Measurements from ENCODE around the gene VPS35L.
"Not testable (repeated sequence)": the region's sequence is repeated elsewhere in the genome, so short reads cannot be mapped to it uniquely, and the experiment has no call there.

Gene VPS35L

DNA sequence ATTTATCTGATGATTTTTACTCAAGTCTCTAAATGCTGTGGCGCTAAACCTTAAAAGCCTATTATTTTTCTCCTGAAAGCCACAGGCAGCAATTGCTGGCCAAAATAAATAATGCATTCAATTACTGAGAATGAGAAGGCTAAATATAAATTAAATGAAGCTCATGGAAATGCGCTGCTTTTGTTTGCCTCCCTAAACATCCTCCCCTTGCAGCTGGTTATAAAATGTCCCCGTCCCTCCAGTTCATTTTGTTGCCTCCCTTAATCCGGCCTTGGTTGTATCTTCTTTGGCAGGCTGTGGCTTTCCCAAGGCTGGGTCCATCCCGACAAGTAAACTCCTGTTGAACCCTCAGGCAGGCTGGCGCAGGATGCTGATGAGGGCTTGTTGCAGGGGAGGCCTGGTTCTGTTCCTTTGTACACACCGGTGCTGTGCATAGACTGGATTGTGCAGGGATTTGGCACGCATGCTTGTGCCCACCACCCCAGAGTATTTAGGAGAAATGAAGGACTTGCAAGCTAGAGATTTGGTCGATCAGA is 99.8 kb downstream of the VPS35L start:
- no peak for DNase-seq (ENCODE audit: low spot score)

DNA sequence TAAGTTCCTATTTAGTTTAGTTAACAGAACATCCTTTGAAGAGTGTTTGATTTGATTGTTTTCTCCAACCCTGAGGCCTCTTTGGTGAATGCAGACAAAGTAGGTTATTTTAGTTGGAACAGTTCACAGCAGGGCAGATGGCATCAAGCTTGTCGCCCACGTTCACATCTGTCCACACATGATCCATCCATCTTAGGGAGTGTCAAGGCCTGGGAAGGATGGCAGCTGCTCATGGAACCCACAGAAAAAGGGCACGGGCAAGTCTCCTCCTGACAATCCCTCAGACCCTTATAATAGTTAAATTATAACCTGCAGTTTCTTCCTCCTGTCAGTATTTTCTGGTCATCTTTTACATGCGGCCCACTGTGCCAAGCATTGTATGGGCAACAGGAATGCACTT is 102.3 kb downstream of the VPS35L start:
- DNase-seq (ENCODE audit: low spot score): no peak

DNA sequence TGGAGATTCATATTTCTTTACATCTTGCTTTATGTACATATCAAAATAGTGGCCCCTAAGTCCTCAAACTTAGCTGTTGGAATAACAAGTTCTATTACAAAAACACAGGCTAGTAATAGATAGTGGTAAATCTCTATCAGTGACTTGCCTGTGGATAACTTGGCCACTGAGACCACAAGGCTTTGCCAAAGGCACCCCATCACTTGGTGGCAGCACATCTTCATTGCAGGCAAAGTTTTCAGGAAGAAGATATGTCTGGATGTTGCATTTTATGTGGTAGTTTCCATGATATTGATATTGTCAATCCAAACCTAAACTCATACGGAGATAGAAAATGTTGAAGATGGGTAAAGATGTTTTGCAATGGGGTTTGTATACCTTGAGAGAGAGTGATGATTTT is 104.1 kb downstream of the VPS35L start:
- no peak for DNase-seq (ENCODE audit: low spot score)

DNA sequence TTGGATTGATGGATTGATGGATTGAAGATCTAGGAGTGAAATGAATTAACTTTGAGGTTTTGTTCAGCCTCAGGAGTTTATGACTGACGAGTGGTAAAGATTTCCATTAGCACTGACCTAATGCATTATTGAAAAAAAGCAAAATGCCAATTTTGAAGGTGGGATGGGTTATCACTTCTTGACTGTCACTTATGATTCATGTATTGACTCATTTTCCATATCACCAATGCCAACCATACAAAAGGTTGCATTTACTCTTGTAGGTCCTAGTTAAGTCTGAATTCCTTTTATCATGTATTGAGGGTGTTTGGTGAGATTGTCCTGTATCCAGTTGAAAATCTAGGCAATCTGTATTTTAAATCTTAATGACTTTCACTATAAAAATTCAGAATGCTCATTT is 104.9 kb downstream of the VPS35L start:
- DNase-seq (ENCODE audit: low spot score): no peak

DNA sequence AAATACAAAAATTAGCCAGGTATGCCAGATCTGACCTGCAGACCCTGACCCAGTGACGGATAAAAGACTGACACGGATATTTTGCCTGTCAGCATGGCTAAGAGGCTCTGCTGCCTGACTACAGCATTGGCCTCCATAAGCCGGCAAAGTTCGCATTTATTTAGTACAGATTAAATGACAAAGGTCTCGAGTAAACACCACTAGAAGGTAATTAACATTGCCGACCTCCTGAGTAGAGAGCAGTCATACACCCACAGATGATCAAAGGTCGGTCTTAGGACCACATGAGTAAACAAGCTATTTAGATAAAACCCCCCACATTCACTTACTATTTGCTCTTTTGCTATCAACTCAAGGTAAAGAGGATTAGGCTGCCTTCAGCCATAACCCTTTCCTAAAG is 106.8 kb downstream of the VPS35L start:
- no peak for DNase-seq (ENCODE audit: low spot score)

DNA sequence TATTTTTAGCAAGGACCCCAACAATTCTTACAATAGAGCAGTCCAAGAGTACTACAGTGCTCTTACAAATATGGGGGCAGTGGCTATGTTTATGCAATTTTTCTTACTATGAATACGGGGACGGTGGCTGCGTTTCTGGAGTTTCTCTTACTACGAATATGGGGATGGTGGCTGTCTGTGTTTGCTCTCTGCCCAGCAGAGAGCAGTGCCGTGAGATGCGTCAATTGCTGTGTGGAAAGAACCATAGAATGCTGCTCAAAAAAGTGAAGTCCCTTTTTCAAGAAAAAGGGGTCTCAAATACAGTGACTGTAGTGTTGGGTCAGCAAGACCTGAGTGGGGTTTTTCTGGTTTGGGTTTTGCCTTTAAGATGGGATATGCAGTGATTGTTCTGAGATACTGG is 108.7 kb downstream of the VPS35L start:
- DNase-seq (ENCODE audit: low spot score): no peak

DNA sequence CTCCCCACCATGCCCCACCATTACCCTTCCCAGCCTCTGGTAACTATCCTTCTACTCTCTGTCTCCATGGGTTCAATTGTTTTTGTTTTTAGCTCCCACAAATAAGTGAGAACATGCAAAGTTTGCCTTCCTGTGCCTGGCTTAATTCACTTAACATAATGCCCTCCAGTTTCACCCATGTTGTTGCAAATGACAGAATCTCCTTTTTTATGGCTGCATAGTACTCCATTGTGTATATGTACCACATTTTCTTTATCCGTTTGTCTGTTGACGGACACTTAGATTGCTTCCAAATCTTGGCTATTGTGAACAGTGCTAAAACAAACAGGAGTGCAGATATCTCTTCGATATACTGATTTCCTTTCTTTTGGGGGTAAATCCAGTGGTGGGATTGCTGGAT is 109.8 kb downstream of the VPS35L start:
- not testable (repeated sequence) for DNase-seq (ENCODE audit: low spot score)

DNA sequence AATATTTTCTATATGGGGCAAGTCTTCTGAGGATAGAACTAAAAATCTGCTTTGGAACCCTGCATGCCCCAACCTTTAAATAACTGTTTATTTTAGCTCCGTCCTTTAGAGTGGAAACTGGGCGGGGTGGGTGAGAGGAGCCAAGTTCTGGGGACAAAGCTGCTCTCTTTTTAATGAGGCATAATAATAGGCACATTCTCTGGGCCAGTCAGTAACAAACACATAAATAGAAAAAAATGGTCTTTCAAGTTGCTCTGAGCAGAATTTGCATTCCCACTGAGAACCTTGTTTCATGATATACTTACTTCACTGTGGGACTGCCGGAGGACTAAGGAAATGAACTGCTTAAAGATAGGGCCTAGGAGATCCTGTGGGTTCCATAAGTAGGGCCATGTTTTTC is 111.0 kb downstream of the VPS35L start:
- DNase-seq (ENCODE audit: low spot score): no peak

DNA sequence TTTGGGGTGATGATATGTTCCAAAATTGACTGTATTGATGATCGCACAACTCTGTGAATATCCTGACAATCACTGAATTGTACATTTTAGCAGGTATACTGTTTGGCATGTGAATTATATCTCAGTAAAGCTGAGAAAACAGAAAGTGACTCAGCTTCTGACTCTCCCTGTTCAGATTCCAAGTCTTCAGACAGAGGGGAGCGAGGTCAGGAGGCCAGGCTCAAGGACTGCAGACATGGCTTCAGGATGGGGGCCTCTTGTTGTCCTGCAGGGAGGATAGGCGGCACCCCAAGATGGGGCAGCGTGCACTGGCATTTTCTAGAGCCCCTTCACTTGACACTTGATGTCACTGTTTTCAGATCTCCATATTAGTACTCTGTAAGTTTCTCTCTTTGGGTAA is 116.9 kb downstream of the VPS35L start:
- DNase-seq (ENCODE audit: low spot score): no peak

DNA sequence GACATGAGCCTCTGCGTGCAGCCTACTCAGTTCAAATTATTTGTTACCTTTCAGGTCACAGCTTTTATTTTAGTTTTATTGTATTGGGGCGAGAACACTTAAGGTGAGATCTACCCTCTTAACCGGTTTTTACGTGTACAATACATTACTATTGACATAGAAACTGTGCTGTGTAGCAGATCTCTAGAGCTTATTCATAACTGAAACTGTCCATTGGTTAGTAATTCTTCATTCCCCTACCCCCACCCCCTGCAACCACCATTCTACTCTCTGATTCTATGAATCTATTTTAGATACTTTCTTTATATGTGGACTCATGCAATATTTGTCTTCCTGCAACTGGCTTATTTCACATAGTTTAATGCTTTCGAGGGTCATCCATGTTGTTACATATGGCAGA is 119.0 kb downstream of the VPS35L start:
- DNase-seq (ENCODE audit: low spot score): no peak

DNA sequence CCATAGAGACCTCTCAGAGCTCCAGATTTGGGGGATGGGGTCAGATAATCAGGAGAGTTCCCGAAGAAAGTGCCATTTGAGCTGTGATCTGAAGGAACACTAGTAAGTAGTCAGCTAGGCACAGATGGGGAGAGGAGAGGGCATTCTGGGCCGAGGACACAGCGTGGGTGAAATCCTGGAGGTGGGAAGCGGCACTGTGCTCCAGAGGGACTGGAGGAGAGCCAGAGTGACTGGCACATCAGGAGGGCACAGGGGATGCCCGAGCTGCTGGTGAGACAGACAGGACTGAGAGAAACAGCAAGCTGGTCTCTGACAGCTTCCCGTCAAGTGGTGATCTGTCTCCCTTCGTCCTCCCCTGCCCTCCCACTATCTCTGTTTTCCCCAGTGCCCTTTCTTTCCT is 121.9 kb downstream of the VPS35L start:
- DNase-seq (ENCODE audit: low spot score): no peak

DNA sequence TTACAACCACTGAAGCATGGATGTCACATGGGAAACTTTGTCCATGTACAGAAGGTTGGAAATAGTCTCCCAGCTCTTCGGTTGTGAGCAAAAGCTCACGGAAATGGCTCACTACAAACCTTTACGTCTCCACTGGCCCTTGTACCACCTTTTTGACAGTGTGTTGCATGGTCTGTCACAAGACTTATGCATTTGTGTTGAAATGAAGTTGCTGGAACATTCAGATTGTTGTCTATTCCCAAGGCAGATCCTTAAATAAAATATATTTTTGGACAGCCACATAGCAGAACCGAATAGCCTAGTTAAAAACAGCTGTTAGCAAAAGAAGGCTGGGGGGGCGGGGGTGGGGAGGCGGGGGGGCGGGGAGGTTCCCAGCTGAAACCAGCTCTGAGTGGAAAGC is 123.3 kb downstream of the VPS35L start:
- DNase-seq (ENCODE audit: low spot score): no peak

DNA sequence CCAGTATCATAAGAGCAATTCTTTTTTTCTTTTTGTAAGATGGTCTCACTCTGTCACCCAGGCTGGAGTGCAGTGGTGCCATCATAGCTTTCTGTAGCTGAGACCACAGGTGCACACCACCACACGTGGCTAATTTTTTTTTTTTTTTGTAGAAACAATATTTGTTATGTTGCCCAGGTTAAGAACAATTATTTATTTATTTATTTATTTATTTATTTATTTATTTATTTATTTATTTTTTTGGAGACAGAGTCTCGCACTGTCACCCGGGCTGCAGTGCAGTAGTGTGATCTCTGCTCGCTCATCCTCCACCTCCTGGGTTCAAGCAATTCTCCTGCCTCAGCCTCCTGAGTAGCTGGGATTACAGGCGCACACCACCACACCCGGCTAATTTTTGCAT is 123.8 kb downstream of the VPS35L start:
- not testable (repeated sequence) for DNase-seq (ENCODE audit: low spot score)

DNA sequence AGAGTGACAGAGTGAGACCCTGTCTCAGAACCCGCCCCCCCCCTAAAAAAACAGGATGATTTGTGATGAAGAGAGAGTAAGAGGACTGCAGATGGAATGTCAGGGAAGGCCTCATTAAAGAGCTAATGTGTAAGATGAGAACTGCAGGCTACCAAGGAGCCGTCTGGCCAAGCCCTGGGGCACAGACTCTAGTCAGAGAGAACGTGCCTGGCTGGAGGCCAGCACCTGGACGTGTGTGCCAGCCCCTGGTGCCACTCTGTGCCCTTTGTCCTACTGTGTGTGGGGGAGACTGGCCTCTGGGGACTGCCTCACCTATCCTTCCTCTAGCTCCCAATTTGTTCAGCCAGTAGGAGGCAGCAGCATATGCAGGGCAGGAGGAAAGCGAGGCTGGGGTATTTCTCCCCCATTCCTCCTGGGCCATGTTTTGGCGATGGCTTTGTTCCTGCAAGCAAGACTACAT is 125.4 kb downstream of the VPS35L start:
- DNase-seq (ENCODE audit: low spot score): no peak

DNA sequence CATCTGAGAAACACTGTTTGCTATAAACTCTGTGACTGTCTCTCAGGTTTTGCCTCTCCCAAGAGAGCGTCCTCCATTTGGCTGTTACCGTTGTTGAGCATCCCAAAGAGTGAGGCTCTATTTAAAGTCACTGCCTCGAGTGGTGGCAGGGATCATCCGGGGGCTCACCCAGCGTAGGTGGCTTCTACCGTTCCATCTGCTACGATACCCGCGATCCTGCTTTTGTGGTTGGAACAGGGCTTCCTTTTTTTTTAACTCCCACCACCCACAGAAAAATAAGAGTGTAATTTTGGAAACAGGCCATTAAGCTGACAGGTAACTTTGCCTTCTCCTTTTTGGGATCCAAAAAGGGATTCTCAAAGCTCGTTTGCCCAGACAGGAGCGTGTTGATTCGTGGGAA is 126.1 kb downstream of the VPS35L start:
- DNase-seq (ENCODE audit: low spot score): no peak

DNA sequence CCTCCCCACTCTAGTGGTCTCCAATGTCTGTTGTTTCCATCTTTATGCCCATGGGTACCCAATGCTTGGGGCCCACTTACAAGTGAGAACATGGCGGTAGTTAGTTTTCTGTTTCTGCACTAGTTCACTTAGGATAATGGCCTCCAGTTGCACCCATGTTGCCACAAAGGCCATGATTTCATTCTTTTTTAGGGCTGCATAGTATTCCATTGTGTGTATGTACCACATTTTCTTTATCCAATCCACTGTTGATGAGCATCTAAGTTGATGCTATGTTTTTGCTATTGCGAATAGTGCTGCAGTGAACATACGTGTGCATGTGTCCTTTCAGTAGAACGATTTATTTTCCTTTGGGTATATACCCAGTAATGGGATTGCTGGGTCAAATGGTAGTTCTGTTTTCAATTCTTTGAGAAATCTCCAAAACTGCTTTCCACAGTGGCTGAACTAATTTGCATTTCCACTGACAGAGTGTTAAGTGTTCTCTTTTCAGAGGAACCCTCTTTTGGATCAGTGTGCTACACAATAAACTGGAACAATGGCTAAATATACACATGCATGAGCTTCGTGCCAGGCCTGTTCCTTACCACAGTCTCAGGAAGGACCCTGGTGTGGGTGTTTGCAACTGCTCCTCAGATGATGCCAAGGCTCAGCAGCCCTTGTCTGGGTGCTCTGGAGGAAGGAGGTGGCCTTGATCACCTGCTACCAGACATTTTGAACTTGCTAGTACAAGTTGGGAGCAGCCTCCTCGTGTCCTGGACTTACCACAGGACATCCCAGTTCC is 128.1 kb downstream of the VPS35L start:
- DNase-seq (ENCODE audit: low spot score): no peak

DNA sequence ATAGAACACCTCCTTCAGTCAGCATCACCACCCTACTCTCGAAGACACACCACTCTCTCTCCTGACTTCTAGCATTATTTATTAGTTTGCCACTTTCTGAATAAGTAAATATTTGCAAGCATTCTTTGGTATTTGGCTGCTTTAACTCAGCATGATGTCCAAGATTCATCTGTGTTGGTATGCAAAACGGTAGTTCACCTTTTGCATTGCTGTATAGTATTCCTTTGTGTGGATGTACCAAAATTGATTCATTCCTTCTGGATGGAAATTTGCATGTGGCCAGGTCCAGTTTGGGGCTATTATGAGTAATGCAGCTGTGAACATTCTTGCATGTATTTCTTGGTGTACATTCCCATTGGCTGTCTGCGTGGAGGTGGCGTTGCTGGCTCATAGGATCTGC is 129.7 kb downstream of the VPS35L start:
- DNase-seq (ENCODE audit: low spot score): no peak

DNA sequence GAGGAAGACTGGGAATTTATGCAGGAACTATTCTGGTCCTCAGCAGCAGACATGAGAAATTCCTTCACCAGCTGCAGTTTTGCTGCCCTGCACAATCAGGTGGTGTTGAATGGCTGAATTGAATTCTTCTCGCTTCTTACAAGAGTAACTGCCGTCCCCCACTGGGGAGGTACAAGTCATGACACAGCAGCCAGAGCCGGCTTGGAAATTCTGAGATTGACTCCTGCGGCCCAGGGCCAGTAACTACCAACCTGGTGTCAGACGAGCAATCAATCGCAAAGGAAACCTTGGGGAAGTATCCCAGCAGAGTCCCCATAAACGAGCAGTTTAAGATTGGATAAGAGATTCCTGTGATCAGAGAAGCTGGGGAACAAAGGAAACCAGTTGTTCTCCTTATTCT is 131.8 kb downstream of the VPS35L start:
- no peak for DNase-seq (ENCODE audit: low spot score)

DNA sequence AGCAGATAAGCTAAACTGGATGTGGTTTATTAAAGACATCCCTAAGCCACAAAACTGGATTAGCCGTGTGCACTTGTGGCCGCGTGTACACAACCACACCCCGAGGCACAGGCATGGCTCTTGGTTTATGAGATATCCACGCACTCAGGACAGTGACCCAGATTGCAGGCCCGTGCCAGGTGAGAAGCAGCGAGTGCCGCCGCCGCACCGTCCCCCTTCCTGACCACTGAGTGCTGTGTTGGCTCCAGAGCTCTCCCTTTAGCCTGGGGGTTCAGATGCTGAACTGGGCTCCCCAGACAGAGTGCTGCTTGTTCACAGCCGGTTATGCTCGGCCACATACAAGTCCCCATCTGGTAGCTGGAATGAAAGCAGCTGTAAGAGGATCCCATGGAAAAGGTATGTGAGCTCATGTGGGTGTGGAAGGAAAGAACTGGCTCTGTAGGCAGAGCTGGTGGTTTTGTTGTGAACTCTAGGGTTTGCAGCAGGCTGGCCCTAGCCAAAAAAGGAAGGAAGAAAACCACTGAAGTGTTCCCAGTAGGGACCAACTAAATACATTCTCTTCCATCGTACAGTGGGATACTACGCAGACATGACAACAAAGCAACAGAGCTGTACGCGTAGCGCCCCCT is 133.0 kb downstream of the VPS35L start:
- DNase-seq (ENCODE audit: low spot score): no peak

DNA sequence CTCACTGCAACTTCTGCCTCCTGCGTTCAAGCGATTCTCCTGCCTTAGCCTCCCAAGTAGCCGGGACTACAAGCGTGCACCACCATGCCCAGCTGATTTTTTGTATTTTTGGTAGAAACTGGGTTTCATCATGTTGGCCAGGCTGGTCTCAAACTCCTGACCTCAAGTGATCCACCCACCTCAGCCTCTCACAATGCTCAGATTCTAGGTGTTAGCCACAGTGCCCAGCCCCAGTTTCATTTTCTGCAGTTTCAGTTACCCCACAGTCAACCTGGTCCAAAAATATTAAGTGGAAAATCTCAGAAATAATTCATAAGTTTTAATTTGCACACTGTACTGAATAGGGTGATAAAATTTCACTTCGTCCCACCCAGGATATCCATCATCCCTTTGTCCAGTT is 133.8 kb downstream of the VPS35L start:
- DNase-seq (ENCODE audit: low spot score): no peak

DNA sequence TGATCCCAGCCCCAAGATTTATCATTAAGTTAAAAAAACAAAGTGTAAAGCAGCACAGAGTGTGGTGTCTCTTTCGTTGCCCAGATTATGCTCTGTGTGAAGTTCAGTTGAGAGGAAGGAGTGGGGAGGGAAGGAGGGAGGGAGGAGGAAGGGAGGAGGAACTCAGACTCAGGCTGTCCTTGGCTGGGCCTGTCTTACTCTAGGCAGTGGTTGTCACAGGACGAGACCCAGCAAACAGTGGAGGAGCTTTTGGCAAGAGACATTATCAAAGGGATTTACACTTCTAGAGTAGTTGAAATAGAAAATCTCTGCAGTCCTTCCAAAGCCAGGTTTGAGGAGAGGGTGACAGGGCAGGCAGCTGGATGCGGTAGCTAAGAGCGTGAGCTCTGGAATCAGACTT is 134.7 kb downstream of the VPS35L start:
- DNase-seq (ENCODE audit: low spot score): no peak

DNA sequence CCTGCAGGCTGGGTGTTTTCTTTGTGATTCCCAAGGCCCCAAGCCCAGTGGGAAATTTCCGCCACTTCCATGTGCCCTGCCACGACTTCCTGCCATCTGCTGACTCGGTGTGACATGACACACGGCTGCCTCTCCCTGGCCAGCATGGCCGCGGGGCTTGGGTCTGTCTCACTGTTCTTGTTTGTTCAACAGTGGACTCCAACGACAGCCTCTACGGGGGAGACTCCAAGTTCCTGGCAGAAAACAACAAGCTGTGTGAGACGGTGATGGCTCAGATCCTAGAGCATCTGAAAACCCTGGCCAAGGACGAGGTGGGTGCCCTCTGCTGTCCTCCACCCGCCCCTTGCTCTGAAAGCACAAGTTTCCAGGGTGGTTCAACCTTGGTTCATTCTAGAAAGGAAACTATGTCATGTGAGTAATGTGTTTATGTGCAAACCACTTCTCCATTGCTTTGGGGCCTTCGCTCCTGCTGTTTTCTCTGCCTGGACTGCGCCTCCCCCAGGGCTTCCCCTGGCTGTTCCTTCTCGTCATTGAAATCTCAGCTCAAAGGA is 135.7 kb downstream of the VPS35L start:
- DNase-seq (ENCODE audit: low spot score): no peak

DNA sequence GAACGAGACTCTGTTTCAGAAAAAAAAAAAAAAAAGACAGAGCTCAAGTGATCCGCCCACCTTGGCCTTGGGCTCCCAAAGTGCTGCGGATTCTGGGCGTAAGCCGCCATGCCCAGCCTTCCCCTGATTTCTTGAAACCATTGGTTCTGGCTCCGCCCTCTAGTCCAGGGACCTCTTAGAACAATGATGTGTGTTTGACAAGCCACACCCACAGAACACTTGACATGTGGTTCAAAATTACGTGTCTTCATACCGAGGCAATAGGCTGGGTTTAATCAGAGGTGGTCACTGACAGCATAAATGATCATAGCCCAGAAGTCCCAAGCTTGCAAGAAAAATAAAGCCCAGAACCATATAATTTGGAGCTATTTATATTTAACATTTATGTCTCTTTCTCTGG is 139.5 kb downstream of the VPS35L start:
- DNase-seq (ENCODE audit: low spot score): no peak
